GM10266 (cell line): ENCODE results near the gene UBR3.
A peak's percentile ranks its signal among the peaks of the same experiment; 100 is the strongest.
"Not testable (repeated sequence)": the region's sequence is repeated elsewhere in the genome, so short reads cannot be mapped to it uniquely, and the experiment has no call there.

Source experiments
- DNase-seq: peaks from one replicate; pipeline ENCODE4 v3.0.0; 2012; ENCODE audit errors: extremely low spot score
- CTCF ChIP-seq: IDR thresholded peaks from 2 replicates; pipeline ENCODE4 v1.5.1; 2012; ENCODE audit warnings: mild to moderate bottlenecking, low read depth; ENCODE audit not compliant: control insufficient read depth, insufficient read depth; ENCODE audit errors: missing control alignments

The UBR3 gene

GRCh38 chr2:169916623-169917022 lies 89.4 kb downstream of the UBR3 start:
- no peak for TF ChIP-seq CTCF
- DNase-seq, result no peak

- no peak for TF ChIP-seq CTCF
- no peak for DNase-seq
These were observed 96.7 kb downstream of the UBR3 start for GRCh38 chr2:169923977-169924376.

GRCh38 chr2:169925968-169926367 lies 98.7 kb downstream of the UBR3 start:
- TF ChIP-seq CTCF, result no peak
- no peak for DNase-seq

GRCh38 chr2:169928463-169928864 lies 101.2 kb downstream of the UBR3 start:
- DNase-seq, result peak; percentile 8
- TF ChIP-seq CTCF, result peak; percentile 62

- peak; percentile 69 for TF ChIP-seq CTCF
- DNase-seq, result peak; percentile 10
These were observed 106.0 kb downstream of the UBR3 start for GRCh38 chr2:169933124-169933711.

GRCh38 chr2:169936652-169937051 lies 109.4 kb downstream of the UBR3 start:
- not testable (repeated sequence) for DNase-seq

- no peak for TF ChIP-seq CTCF
- no peak for DNase-seq
These were observed 118.3 kb downstream of the UBR3 start for GRCh38 chr2:169945515-169945914.

- TF ChIP-seq CTCF, result no peak
- DNase-seq, result no peak
These were observed 118.8 kb downstream of the UBR3 start for GRCh38 chr2:169946092-169946491.
